HG03097 (cell line): Measurements from ENCODE around the gene C12orf60.

ENCODE experiments used
- ATAC-seq: cut with Tn5 transposase; IDR thresholded peaks from one replicate; pipeline ENCODE4 v1.9.1; 2021; ENCODE audit not compliant: unreplicated experiment, low FRiP score

Gene C12orf60

DNA sequence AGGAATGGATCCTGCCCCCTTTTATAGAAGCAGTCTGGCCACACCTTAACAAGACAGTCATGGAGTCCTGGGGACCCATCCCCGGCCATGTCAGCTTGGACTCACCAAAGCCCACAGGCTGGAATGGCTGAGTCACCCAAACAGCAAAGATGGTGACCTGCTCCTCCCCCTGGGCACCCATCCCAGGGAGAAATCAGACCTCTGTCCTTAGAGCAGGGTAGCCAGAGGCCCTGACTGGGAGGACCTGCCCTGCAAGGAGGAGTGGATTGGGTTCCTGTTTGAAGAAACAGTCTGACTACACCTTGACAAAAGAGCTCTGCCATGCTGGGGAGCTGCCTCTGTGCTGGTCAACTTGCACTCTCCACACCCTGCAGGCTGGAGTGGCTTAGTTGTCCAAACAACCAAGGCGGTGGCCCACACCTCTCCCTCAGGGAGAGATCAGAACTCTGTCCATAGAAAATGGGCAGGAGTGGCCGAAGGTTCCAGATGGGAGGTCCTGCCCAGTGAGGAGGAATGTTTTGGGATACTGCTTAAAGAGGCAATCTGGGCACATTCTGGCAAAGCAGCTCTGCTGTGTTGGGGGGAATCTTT, 65.5 kb downstream of the C12orf60 start:
- ATAC-seq, result no peak

DNA sequence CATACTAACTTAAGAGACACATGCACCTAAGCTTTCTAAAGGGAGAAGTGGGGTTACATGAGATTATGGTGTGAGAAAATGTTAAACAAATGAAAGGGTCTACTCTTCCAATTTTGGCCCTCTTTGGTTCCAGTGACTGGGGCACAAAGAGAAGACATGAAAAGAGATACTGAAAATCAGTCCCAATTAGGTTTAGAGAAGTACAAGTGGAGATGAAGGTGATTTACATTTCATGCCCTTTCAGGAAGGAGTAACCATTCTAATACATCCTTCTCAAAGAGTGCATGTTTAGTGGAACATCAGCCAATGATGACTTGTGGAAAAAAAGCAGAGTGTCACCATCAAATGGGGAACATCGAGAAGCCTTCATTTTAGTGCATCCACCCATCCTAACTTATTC, 67.8 kb downstream of the C12orf60 start:
- no peak for ATAC-seq

DNA sequence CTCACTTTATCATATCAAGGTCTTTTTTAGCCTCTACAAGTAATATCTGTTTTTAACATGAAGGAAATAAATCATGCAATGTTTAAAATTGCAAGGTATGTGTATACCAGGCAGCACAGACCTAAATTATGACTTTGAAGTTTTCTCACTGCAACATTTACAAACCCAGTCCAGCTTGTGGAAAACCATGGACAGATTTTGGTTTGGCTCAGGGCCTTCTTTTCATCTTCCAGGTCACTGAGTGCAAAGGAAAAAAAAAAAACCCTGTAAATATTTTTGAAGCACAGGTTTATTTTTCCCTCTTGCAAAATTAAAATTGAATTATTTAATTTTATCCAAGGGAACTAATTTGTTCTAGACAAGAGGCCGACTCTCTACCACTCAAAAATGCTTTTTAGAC, 68.4 kb downstream of the C12orf60 start:
- no peak for ATAC-seq

DNA sequence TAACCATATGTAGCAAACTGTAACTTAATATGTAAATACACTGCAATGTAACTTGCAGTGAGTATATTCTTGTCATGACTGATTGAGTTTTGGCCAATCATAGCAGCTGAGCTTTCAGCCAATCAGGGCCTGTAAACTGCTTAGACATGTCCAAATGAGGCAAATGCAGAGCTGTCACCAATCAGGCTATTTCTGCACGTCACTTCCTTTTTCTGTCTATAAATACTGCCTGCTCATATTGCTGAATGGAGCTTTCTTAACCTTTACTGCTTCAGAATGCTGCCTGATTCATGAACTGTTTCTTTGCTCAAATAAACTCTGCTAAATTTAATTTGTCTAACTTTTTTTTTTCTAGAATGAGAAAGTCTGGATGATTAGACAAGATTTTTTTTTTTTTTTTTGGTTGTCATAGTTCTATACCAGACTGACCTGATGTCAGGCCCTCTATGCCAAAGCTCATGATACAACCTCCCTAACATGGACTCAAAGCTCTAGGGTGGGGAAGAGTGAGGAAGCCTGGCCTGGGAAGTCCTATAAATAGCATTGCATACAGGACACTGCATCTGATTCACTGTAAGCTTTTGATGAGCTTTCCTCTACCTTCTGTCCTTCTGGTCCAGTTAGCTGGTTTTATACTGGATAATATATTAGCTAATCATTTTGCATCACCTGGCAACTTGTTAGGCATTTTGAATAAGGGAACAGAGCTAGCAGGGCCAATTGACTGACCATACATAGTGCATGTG, 70.1 kb downstream of the C12orf60 start:
- no peak for ATAC-seq
